DOHH2 (cell line): ENCODE measurements around the gene KICS2.

Experiments
- H3F3A ChIP-seq: fragments of 200-600 bp; sonication (generic), shearing (Covaris generic); 2 replicates; pipeline ENCODE4 v1.6.0; 2016; ENCODE audit warnings: antibody characterized with exemption, mild to moderate bottlenecking; ENCODE audit not compliant: control insufficient read depth, insufficient read depth
- H3K27ac ChIP-seq: fragments of 200-600 bp; sonication (generic); 2 replicates; pipeline ENCODE4 v1.5.1; 2014; ENCODE audit warnings: low read depth, mild to moderate bottlenecking, low read length, moderate library complexity
- H3K27me3 ChIP-seq: fragments of 200-600 bp; sonication (generic); 2 replicates; pipeline ENCODE4 v1.6.1; 2014; ENCODE audit warnings: mild to moderate bottlenecking, low read length, mixed read lengths; ENCODE audit not compliant: control insufficient read depth
- H3K36me3 ChIP-seq: fragments of 200-600 bp; sonication (generic); 2 replicates; pipeline ENCODE4 v1.6.1; 2014; ENCODE audit warnings: mild to moderate bottlenecking, low read length, moderate library complexity, mixed read lengths; ENCODE audit not compliant: control insufficient read depth
- H3K4me1 ChIP-seq: fragments of 200-600 bp; sonication (generic); 2 replicates; pipeline ENCODE4 v1.6.1; 2014; ENCODE audit warnings: mild to moderate bottlenecking, low read length, mixed read lengths; ENCODE audit not compliant: control insufficient read depth
- H3K4me2 ChIP-seq: fragments of 200-600 bp; sonication (generic); 2 replicates; pipeline ENCODE4 v1.6.0; 2014; ENCODE audit warnings: mild to moderate bottlenecking, low read length, moderate library complexity
- H3K4me3 ChIP-seq: fragments of 200-600 bp; sonication (generic); 2 replicates; pipeline ENCODE4 v1.5.1; 2014; ENCODE audit warnings: mild to moderate bottlenecking, low read length, mixed read lengths
- H3K79me2 ChIP-seq: fragments of 200-600 bp; sonication (generic); 2 replicates; pipeline ENCODE4 v1.6.1; 2014; ENCODE audit warnings: mild to moderate bottlenecking, low read length, mixed read lengths; ENCODE audit not compliant: control insufficient read depth
- H3K9me2 ChIP-seq: fragments of 200-600 bp; sonication (generic); replicated peaks from 2 replicates; pipeline ENCODE4 v1.6.1; 2014; ENCODE audit warnings: mild to moderate bottlenecking, low read length, mixed read lengths; ENCODE audit not compliant: control insufficient read depth
- H3K9me3 ChIP-seq: fragments of 200-600 bp; sonication (generic); 2 replicates; pipeline ENCODE4 v1.6.1; 2014; ENCODE audit warnings: antibody characterized with exemption, low read length, mixed read lengths; ENCODE audit not compliant: control insufficient read depth, insufficient read depth
- H4K20me1 ChIP-seq: fragments of 200-600 bp; sonication (generic); 2 replicates; pipeline ENCODE4 v1.6.0; 2014; ENCODE audit warnings: low read depth, mild to moderate bottlenecking, antibody characterized with exemption, low read length, moderate library complexity; ENCODE audit not compliant: control insufficient read depth, insufficient read depth
- CTCF ChIP-seq: fragments of 200-600 bp; sonication (generic); IDR thresholded peaks from one replicate; pipeline ENCODE4 v1.5.1; 2014; ENCODE audit warnings: antibody characterized with exemption, mild to moderate bottlenecking, low read depth, low read length; ENCODE audit not compliant: poor library complexity, severe bottlenecking
- EZH2phosphoT487 ChIP-seq: fragments of 200-600 bp; sonication (generic); IDR thresholded peaks from 2 replicates; pipeline ENCODE4 v1.6.1; 2017; ENCODE audit warnings: borderline replicate concordance, mild to moderate bottlenecking, antibody characterized with exemption, low read length, moderate library complexity, mixed read lengths

The KICS2 gene

DNA sequence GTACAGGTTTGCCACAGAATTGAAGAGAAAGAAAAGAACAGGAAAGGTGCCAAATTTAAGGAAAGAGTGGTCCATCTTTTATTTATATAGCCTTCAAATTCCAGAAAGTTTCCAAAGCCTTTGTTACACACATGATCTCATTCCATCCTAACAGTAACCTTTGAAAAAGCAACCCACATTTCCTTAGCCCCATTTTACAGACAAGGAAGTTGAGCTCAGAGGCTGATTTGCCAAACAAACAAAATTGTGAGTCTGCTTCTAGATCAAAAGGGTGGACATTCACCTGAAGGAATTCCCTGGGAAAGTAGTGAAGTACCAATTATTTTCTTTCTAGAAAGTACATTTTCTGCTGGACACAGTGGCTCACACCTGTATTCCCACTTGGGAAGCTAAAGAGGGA, 32.0 kb downstream of the KICS2 start:
- no peaks in the 10 kb centered on the region for H3K79me2 ChIP-seq
- no peak overlapping the region for H3K4me3 ChIP-seq
- no peaks in the 10 kb centered on the region for H3K4me1 ChIP-seq
- peaks cover 32% of the 10 kb centered on the region for H3K36me3 ChIP-seq
- no peaks in the 10 kb centered on the region for H3F3A ChIP-seq
- no peaks in the 10 kb centered on the region for H3K9me3 ChIP-seq
- H3K27ac ChIP-seq, result no peak overlapping the region
- H4K20me1 ChIP-seq, result no peaks in the 10 kb centered on the region
- H3K9me2 ChIP-seq, result no peaks in the 10 kb centered on the region
- H3K27me3 ChIP-seq, result no peaks in the 10 kb centered on the region
- TF ChIP-seq EZH2phosphoT487, result no peak
- TF ChIP-seq CTCF, result no peak
- no peak overlapping the region for H3K4me2 ChIP-seq

- TF ChIP-seq EZH2phosphoT487, result no peak
- no peak for TF ChIP-seq CTCF
- H3K4me2 ChIP-seq, result no peak overlapping the region
Measured at GRCh38 chr12:64189530-64189929, 32.6 kb downstream of the KICS2 start.

DNA sequence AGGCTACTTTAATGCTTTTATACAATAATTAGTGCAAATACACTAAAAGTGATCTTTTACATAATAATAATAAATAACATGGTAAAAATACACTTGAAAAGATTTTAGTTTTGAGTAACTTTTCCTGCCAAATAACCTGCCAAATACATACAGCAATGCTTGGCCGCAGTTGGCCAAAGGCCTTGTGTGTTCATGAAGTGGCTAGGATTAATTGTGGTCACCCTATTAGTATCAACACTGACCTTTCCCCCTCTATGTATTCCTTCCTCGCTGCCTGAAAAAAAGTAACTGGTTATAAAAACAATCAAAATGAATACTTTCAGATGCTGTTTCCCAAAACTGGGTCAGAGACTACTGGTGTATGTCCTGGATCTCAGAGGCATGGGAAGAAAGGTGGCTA, 34.3 kb downstream of the KICS2 start:
- Histone ChIP-seq H3K27me3 (no peaks in the 10 kb centered on the region), H4K20me1 (no peaks in the 10 kb centered on the region), H3K4me2 (no peak overlapping the region), H3K36me3 (peaks cover 11% of the 10 kb centered on the region), H3K79me2 (no peaks in the 10 kb centered on the region), H3K4me3 (no peak overlapping the region), H3K9me3 (no peaks in the 10 kb centered on the region), H3F3A (no peaks in the 10 kb centered on the region), H3K27ac (no peak overlapping the region), H3K4me1 (no peaks in the 10 kb centered on the region), H3K9me2 (no peaks in the 10 kb centered on the region)
- no peak for TF ChIP-seq EZH2phosphoT487
- TF ChIP-seq CTCF, result no peak

More at GRCh38 chr12:64189530-64189929, 32.6 kb downstream of the KICS2 start:
- no peaks in the 10 kb centered on the region for H3K9me2 ChIP-seq
- no peaks in the 10 kb centered on the region for H3K79me2 ChIP-seq
- H3K36me3 ChIP-seq, result peaks cover 28% of the 10 kb centered on the region
- no peaks in the 10 kb centered on the region for H3K4me1 ChIP-seq
- H3K27me3 ChIP-seq, result no peaks in the 10 kb centered on the region
- H3K4me3 ChIP-seq, result no peak overlapping the region
- H4K20me1 ChIP-seq, result no peaks in the 10 kb centered on the region
- H3K27ac ChIP-seq, result no peak overlapping the region
- no peaks in the 10 kb centered on the region for H3F3A ChIP-seq
- H3K9me3 ChIP-seq, result no peaks in the 10 kb centered on the region

DNA sequence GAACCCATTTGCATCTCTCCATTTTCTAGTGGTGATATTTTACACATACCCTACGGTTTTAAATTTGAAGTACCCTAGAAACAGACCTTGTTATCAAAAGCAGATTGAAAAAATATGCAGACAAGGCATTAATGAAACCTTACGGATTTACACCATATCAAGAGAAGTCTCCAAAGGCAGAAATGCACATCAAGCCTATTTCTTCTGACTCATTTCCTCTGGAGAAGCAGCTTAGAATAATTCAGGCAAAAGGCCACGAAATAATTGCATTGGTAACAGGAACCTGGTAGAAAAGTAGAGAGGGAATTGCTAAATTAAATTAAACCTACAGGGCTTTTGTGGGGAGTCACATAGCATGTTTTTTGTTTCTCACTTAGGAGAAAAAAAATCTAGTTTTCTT, 34.7 kb downstream of the KICS2 start:
- Histone ChIP-seq H3K4me2 (no peak overlapping the region), H3K9me3 (no peaks in the 10 kb centered on the region)

More for the DNA sequence above, 34.7 kb downstream of the KICS2 start:
- H3K27ac ChIP-seq, result no peak overlapping the region
- H3K36me3 ChIP-seq, result peaks cover 7% of the 10 kb centered on the region; the same call in 1 of the 2 replicates
- no peaks in the 10 kb centered on the region for H3K27me3 ChIP-seq
- no peak overlapping the region for H3K4me3 ChIP-seq
- H3K79me2 ChIP-seq, result no peaks in the 10 kb centered on the region
- no peaks in the 10 kb centered on the region for H4K20me1 ChIP-seq
- no peak for TF ChIP-seq EZH2phosphoT487
- no peak for TF ChIP-seq CTCF
- H3F3A ChIP-seq, result no peaks in the 10 kb centered on the region
- no peaks in the 10 kb centered on the region for H3K4me1 ChIP-seq
- no peaks in the 10 kb centered on the region for H3K9me2 ChIP-seq
